Stimulated activated CD4-positive, alpha-beta T cell treated with anti-CD3 and anti-CD28 coated beads, Interleukin-2, amount 100 ng/mL, for 48 hours (primary cell): Measurements from ENCODE around the gene ZNF783.
"Not testable (repeated sequence)": the region's sequence is repeated elsewhere in the genome, so short reads cannot be mapped to it uniquely, and the experiment has no call there.

Source experiments
- DNase-seq, 2 donors: peaks; one replicate each; pipeline ENCODE4 v3.0.0-alpha.2; 2020

Gene ZNF783

GRCh38 chr7:149241696-149242095 lies 20.3 kb upstream of the ZNF783 start:
- DNase-seq, result no peak

- DNase-seq, result peak; percentile 43 to 49
These were observed 16.8 kb upstream of the ZNF783 start for GRCh38 chr7:149245244-149245643.

GRCh38 chr7:149245744-149246143 lies 16.3 kb upstream of the ZNF783 start:
- DNase-seq, result no peak

GRCh38 chr7:149248777-149249176 lies 13.2 kb upstream of the ZNF783 start:
- peak; percentile 32 to 35 for DNase-seq

DNA sequence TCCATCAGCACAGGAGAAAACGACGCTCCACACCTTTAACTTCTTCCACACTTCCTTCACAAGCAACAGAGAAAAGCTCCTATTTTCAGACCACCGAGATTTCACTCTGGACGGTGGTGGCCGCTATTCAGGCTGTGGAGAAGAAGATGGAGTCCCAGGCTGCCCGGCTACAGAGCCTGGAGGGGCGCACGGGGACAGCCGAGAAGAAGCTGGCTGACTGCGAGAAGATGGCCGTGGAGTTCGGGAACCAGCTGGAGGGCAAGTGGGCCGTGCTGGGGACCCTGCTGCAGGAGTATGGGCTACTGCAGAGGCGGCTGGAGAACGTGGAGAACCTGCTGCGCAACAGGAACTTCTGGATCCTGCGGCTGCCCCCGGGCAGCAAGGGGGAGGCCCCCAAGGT lies 11.8 kb upstream of the ZNF783 start:
- not testable (repeated sequence) for DNase-seq

DNA sequence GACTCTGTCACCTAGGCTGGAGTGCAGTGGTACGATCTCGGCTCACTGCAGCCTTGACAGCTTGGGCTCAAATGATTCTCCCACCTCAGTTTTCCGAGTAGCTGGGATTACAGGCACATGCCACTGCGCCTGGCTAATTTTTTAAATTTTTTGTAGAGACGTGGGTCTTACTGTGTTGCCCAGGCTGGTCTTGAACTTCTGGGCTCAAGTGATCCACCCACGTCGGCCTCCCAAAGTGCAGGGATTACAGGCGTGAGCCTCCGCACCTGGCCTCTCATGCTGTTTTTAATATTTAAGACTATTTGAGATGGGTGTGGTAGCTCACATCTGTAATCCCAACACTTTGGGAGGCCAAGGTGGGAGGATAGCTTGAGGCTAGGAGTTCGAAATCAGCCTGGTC lies 10.5 kb upstream of the ZNF783 start:
- DNase-seq, result not testable (repeated sequence)

DNA sequence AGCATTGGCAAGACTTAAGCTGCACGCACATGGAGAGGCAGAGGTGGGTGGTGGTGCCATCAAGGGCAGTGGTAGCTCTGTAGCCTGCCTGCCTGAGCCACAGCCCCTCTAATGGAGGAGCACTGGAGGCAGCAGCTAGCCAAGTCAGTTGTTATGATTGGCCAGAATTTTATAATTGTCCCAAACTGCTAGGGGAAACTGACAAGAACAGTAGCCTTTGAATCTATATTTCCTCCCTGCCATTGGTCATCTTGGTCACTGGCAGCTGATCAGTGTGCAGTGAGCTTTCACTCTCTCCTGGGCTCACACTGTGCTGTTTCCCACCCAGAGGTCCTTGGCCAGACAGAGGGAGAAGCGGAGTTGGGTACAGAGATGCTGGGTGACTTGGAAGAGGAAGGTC lies 9.6 kb upstream of the ZNF783 start:
- no peak for DNase-seq

DNA sequence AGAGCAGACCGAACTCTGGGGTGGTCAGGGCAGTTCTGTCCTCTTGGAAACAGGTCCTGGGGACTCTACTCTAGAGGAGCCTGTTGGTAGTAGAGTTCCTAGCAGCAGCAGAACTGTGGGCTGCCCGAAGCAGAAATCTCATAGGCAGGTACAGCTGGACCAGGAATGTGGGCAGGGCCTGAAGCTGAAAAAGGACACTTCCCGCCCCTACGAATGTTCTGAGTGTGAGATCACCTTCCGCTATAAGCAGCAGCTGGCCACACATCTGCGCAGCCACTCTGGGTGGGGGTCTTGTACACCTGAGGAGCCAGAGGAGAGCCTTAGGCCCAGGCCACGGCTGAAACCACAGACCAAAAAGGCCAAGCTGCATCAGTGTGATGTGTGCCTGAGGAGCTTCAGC lies 8.3 kb upstream of the ZNF783 start:
- no peak for DNase-seq

GRCh38 chr7:149254181-149254858 lies 7.7 kb upstream of the ZNF783 start:
- no peak for DNase-seq

DNA sequence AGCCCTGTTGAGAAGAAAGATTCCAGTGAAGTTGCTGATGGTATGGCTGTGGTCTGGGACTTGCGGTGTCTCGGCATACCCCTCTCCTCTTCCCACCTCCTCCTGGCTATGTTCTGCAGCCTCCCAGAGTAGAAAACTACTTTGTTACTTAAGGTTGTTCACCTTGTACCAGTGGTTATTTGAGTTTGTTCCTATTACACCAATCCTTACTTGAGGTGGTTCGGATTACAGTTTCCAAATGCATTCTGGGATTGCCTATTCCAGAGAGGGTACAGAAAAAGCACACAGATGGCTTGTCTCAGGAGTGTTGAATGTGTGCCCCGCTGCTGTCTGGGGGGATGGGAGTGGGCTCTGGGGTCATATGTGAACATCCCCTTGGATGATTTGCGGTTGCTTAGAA lies 6.8 kb upstream of the ZNF783 start:
- DNase-seq, result no peak

- DNase-seq, result no peak
These were observed 5.4 kb upstream of the ZNF783 start for GRCh38 chr7:149256568-149256967.

DNA sequence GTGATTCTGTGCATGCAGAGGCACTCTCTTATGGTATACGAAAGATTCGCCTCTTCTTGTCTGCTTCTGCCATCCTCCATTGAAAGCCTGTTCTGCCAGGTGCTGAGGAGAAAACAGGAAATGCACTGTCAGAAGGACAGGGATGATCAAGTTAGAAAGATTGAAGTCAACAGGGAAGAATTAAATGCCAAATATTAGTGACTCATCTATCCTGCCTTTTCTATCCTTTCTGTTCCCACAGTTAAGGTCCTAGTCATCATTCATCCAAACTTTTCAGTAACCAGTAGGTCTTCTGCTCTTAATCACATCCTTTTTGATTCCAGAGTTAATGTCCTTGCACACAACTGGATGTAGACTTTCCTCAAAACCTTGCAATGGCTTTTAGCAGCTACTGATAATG lies 4.8 kb upstream of the ZNF783 start:
- DNase-seq, result no peak

DNA sequence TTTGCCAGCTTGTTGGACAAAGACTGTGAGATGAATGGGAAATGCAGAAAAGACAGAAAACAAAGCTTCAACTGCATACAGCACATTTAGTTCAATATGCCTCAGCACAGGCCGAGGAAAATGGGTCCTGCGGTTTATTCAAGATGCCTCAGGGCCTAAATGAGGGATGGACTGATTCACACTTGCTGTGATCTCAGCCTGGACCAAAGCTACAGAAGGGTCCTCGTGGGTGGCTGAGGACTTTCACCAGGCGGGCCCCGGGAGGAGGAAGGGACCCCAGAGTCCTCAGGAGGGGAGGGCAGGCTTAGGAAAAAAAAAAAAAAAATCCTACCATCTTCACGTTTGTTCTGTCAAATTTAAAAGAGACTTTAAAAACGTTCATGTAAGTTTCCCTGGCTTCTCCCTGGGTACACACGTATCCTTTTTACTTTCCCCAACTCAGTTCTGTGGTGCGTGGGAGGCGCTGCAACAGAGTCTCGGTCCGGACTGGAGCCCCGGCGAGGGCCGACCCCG lies 624 bp upstream of the ZNF783 start:
- DNase-seq, result no peak

GRCh38 chr7:149266451-149266850 lies 4.5 kb downstream of the ZNF783 start:
- no peak for DNase-seq

DNA sequence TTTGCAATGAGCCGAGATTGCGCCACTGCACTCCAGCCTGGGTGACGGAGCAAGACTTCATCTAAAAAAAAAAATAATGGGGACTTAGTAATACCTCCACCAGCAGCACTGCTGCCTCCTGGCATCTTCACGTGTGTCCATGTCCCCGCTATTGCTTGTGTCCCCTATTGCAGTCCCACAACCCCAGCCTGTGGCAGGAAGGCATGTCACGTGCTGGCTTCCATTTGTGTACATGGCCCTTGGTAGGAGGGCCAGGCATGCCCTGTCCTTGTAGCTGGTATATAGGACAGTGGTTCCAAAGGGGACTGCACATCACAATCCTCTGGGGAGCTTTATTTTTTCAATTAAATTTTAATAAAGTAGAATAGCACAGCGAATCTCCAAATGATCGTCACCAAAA lies 5.7 kb downstream of the ZNF783 start:
- no peak for DNase-seq

- not testable (repeated sequence) for DNase-seq
These were observed 12.4 kb downstream of the ZNF783 start for GRCh38 chr7:149274424-149274823.

DNA sequence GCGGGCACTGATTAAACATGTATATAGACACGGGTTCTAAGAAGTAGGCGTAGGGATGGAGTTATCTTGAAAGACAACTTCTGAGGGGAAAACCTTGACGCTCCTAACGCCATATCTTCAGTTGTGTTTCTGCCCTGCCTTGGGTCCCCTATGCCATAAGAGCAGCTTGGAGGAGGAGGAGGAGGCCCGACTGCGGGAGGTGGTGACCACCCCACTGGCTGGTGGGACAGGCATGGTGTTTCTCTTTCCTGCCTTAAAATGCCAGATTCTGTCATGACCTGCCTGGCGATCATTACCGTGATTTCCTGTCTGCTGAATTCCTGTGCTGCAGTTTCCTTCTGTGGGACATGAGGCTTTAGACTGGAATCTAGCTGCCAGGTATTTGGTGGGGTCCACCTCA lies 15.9 kb downstream of the ZNF783 start:
- DNase-seq, result no peak

GRCh38 chr7:149278396-149278795 lies 16.4 kb downstream of the ZNF783 start:
- no peak for DNase-seq

- no peak for DNase-seq
These were observed 17.2 kb downstream of the ZNF783 start for GRCh38 chr7:149279111-149279743.

DNA sequence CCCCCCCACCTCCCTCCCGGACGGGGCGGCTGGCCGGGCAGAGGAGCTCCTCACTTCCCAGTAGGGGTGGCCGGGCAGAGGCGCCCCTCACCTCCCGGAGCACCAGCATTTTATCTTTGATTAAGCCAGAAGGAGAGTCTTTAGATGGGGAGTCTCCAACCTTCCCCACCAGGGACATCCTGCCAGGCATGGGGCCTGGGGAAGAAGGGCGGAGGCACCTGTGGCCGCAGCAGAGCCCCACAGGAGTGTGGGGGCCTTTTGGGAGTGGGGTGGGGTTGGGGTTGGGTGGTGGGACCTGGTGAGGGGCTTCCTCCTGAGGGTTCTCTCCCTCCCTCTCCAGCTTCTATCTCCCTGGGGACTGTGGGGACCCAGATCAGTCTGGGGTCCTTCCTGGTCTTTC lies 18.2 kb downstream of the ZNF783 start:
- no peak for DNase-seq

DNA sequence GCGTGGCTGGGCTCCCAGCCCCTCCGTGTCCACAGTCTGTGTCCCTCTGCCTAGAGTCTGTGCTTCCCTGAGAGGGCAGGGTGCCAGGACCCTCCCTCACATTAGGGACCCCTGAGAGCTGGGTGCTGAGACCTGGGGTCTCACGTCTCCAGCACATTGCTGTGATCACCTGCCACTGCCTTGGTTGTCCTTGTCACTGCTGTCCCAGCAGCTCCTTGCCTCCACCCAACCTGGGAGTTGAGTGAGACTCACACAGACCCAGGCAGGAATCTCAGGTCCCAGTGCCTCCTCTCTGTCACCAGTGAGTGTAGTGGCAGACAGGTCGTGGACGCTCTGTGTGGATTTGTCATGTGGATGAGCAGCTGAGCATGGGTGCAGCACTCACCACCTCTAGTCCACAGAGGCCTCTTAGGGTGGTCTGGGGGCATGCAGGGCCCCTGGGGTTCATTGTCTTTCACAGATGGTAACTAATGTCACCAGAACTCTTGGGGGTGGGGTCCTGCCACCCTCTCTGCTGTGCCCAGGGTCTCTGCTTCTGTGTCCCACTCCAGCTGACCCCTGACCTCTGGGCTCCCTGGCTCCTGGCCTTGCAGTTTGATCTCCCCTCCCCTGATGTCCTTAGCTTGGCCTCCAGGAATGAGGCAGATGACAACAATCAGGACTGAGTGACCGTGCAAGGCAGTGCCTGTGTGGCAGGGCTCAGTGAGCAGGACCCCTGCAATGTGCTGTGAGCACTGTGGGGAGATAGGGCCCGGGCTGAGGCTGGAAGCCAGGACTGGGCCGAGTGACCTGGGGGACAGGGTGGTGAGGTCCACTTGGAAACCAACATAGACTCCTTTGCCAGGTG lies 18.9 kb downstream of the ZNF783 start:
- DNase-seq, result no peak

GRCh38 chr7:149281508-149282330 lies 19.7 kb downstream of the ZNF783 start:
- no peak for DNase-seq

GRCh38 chr7:149282331-149282655 lies 20.3 kb downstream of the ZNF783 start:
- no peak for DNase-seq
